Astrocyte of the spinal cord (primary cell): ENCODE results near the gene DMRTB1.

ENCODE experiments used
- DNase-seq: peaks from one replicate; pipeline ENCODE4 v3.0.0; 2011; ENCODE audit warnings: low read depth, low spot score
- H3K4me3 ChIP-seq: 2 replicates; pipeline ENCODE4 v1.5.1; 2011; ENCODE audit warnings: low read depth, mild to moderate bottlenecking, low read length, moderate library complexity
- CTCF ChIP-seq: IDR thresholded peaks from 2 replicates; pipeline ENCODE4 v1.5.1; 2012; ENCODE audit warnings: low read depth, mild to moderate bottlenecking, low read length, inconsistent platforms
- in situ Hi-C: cut with HindIII; loops from 2 replicates; pipeline ENCODE4 v1.10.0; 2017; ENCODE audit warnings: low sequenced_read_pairs

Gene DMRTB1

GRCh38 chr1:53442299-53442698 is 16.9 kb upstream of the DMRTB1 start:
- in situ Hi-C loops = no loop called here
- no peak overlapping the region for H3K4me3 ChIP-seq
- no peak for TF ChIP-seq CTCF
- DNase-seq = peak; percentile 38

- no peak overlapping the region for H3K4me3 ChIP-seq
- in situ Hi-C loops = no loop called here
- TF ChIP-seq CTCF = no peak
- no peak for DNase-seq
These were observed 13.1 kb upstream of the DMRTB1 start for GRCh38 chr1:53446051-53446450.

- no peak overlapping the region for H3K4me3 ChIP-seq
- TF ChIP-seq CTCF = no peak
- in situ Hi-C loops = no loop called here
- no peak for DNase-seq
These were observed 11.8 kb upstream of the DMRTB1 start for GRCh38 chr1:53447413-53447812.

GRCh38 chr1:53448241-53448841 is 10.9 kb upstream of the DMRTB1 start:
- no peak overlapping the region for H3K4me3 ChIP-seq
- DNase-seq = no peak
- in situ Hi-C loops = no loop called here
- no peak for TF ChIP-seq CTCF

- peak; percentile 68 for DNase-seq
- no peak overlapping the region for H3K4me3 ChIP-seq
- no peak for TF ChIP-seq CTCF
- in situ Hi-C loops = no loop called here
These were observed 10.2 kb upstream of the DMRTB1 start for GRCh38 chr1:53449021-53449420.

GRCh38 chr1:53449693-53450092 is 9.5 kb upstream of the DMRTB1 start:
- DNase-seq = no peak
- no peak for TF ChIP-seq CTCF
- no peak overlapping the region for H3K4me3 ChIP-seq
- in situ Hi-C loops = no loop called here

GRCh38 chr1:53450225-53450624 is 9.0 kb upstream of the DMRTB1 start:
- no peak for DNase-seq
- H3K4me3 ChIP-seq = no peak overlapping the region
- peak; percentile 39 for TF ChIP-seq CTCF
- in situ Hi-C loops = no loop called here
